Mesothelial cell of epicardium (in vitro differentiated cells): ENCODE data around the gene RAI1. TPM values are rescaled to one million over a fixed set of nuclear protein-coding genes. Genes with fewer than 3 reads are reported as not detected.

Experiments
- DNase-seq, 2 experiments: peaks; one replicate each; pipeline ENCODE4 v3.0.0; 2021; ENCODE audit warnings: low spot score in 2 of 2; ENCODE audit not compliant: unreplicated experiment in 2 of 2
- H3K27ac Mint-ChIP-seq: 2 replicates; pipeline ENCODE4 v1.8.0; 2021; ENCODE audit warnings: mixed read lengths
- H3K27me3 Mint-ChIP-seq: 2 replicates; pipeline ENCODE4 v1.8.0; 2021; ENCODE audit warnings: low read depth, mixed read lengths
- H3K36me3 Mint-ChIP-seq: 2 replicates; pipeline ENCODE4 v1.8.0; 2021; ENCODE audit warnings: mixed read lengths
- H3K4me1 Mint-ChIP-seq: 2 replicates; pipeline ENCODE4 v1.8.0; 2021; ENCODE audit warnings: mixed read lengths
- H3K4me3 Mint-ChIP-seq: 2 replicates; pipeline ENCODE4 v1.8.0; 2021; ENCODE audit warnings: mild to moderate bottlenecking, moderate library complexity, mixed read lengths
- H3K9me3 Mint-ChIP-seq: 2 replicates; pipeline ENCODE4 v1.8.0; 2021; ENCODE audit warnings: mixed read lengths
- total RNA-seq: library from RNA; stranded (reverse); gene quantifications from 3 replicates; pipeline ENCODE4 v1.2.1, GENCODE V29; 2021
- TF ChIP-seq, protein P1 (sequence below): fragments of 200-600 bp; sonication (generic); IDR thresholded peaks from one replicate; pipeline ENCODE4 v1.5.0; 2021; ENCODE audit warnings: antibody characterized with exemption; ENCODE audit not compliant: unreplicated experiment

Gene RAI1
- total RNA-seq, 1 donor from 2014 or later, result 137 TPM

DNA sequence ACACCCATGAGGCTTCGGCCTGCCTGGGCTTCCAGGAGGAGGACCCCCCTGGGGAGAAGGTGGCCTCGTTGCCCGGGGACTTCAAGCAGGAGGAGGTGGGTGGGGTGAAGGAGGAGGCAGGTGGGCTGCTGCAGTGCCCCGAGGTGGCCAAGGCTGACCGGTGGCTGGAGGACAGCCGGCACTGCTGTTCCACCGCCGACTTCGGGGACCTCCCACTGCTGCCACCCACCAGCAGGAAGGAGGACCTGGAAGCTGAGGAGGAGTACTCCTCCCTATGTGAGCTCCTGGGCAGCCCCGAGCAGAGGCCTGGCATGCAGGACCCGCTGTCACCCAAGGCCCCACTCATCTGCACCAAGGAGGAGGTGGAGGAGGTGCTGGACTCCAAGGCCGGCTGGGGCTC lies 114.0 kb downstream of the RAI1 start:
- no peak overlapping the region for H3K4me3 Mint-ChIP-seq
- H3K27ac Mint-ChIP-seq, result no peak overlapping the region

DNA sequence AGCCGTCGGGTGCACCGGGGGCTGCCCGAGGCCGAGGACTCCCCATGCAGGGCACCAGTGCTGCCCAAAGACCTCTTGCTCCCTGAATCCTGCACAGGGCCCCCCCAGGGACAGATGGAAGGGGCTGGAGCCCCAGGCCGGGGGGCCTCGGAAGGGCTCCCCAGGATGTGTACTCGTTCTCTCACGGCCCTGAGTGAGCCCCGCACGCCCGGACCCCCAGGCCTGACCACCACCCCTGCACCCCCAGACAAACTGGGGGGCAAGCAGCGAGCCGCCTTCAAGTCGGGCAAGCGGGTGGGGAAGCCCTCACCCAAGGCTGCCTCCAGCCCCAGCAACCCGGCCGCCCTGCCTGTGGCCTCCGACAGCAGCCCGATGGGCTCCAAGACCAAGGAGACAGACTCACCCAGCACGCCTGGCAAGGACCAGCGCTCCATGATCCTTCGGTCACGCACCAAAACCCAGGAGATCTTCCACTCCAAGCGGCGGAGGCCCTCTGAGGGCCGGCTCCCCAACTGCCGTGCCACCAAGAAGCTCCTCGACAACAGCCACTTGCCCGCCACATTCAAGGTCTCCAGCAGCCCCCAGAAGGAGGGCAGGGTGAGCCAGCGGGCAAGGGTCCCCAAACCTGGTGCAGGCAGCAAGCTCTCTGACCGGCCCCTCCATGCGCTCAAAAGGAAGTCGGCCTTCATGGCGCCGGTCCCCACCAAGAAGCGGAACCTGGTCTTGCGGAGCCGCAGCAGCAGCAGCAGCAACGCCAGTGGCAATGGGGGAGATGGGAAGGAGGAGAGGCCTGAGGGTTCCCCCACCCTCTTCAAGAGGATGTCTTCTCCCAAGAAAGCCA lies 114.9 kb downstream of the RAI1 start:
- H3K36me3 Mint-ChIP-seq, result peaks cover 13% of the 10 kb centered on the region
- H3K9me3 Mint-ChIP-seq, result no peaks in the 10 kb centered on the region
- H3K27ac Mint-ChIP-seq, result no peak overlapping the region
- H3K27me3 Mint-ChIP-seq, result no peaks in the 10 kb centered on the region
- H3K4me1 Mint-ChIP-seq, result peaks cover 24% of the 10 kb centered on the region
- DNase-seq, result no peak
- TF ChIP-seq, protein P1, sequence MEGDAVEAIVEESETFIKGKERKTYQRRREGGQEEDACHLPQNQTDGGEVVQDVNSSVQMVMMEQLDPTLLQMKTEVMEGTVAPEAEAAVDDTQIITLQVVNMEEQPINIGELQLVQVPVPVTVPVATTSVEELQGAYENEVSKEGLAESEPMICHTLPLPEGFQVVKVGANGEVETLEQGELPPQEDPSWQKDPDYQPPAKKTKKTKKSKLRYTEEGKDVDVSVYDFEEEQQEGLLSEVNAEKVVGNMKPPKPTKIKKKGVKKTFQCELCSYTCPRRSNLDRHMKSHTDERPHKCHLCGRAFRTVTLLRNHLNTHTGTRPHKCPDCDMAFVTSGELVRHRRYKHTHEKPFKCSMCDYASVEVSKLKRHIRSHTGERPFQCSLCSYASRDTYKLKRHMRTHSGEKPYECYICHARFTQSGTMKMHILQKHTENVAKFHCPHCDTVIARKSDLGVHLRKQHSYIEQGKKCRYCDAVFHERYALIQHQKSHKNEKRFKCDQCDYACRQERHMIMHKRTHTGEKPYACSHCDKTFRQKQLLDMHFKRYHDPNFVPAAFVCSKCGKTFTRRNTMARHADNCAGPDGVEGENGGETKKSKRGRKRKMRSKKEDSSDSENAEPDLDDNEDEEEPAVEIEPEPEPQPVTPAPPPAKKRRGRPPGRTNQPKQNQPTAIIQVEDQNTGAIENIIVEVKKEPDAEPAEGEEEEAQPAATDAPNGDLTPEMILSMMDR, result no peak
- no peak overlapping the region for H3K4me3 Mint-ChIP-seq

More for the DNA sequence above, 114.0 kb downstream of the RAI1 start:
- DNase-seq, result no peak
- Mint-ChIP-seq H3K36me3 (peaks cover 13% of the 10 kb centered on the region), H3K9me3 (no peaks in the 10 kb centered on the region), H3K4me1 (peaks cover 32% of the 10 kb centered on the region), H3K27me3 (no peaks in the 10 kb centered on the region)
- TF ChIP-seq, protein P1, result no peak

DNA sequence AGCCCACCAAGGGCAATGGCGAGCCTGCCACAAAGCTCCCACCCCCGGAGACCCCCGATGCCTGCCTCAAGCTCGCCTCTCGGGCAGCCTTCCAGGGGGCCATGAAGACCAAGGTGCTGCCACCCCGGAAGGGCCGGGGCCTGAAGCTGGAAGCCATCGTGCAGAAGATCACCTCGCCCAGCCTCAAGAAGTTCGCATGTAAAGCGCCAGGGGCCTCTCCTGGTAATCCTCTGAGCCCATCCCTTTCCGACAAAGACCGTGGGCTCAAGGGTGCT lies 115.5 kb downstream of the RAI1 start:
- no peak overlapping the region for H3K4me3 Mint-ChIP-seq
- peaks cover 19% of the 10 kb centered on the region for H3K4me1 Mint-ChIP-seq
- no peak overlapping the region for H3K27ac Mint-ChIP-seq
- TF ChIP-seq, protein P1, result no peak
- DNase-seq, result no peak
- no peaks in the 10 kb centered on the region for H3K27me3 Mint-ChIP-seq
- no peaks in the 10 kb centered on the region for H3K9me3 Mint-ChIP-seq
- H3K36me3 Mint-ChIP-seq, result peaks cover 13% of the 10 kb centered on the region

DNA sequence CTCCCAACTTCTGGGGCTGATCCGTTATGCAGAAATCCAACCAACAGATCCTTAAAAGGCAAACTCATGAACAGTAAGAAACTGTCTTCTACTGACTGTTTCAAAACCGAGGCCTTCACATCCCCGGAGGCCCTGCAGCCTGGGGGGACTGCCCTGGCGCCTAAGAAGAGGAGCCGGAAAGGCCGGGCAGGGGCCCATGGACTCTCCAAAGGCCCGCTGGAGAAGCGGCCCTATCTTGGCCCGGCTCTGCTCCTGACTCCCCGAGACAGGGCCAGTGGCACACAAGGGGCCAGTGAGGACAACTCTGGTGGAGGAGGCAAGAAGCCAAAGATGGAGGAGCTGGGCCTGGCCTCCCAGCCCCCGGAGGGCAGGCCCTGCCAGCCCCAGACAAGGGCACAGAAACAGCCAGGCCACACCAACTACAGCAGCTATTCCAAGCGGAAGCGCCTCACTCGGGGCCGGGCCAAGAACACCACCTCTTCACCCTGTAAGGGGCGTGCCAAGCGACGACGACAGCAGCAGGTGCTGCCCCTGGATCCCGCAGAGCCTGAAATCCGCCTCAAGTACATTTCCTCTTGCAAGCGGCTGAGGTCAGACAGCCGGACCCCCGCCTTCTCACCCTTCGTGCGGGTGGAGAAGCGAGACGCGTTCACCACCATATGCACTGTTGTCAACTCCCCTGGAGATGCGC lies 116.0 kb downstream of the RAI1 start:
- Mint-ChIP-seq H3K27me3 (no peaks in the 10 kb centered on the region), H3K9me3 (no peaks in the 10 kb centered on the region), H3K27ac (no peak overlapping the region), H3K36me3 (peaks cover 13% of the 10 kb centered on the region), H3K4me1 (peaks cover 13% of the 10 kb centered on the region), H3K4me3 (no peak overlapping the region)
- TF ChIP-seq, protein P1, result no peak
- DNase-seq, result no peak

DNA sequence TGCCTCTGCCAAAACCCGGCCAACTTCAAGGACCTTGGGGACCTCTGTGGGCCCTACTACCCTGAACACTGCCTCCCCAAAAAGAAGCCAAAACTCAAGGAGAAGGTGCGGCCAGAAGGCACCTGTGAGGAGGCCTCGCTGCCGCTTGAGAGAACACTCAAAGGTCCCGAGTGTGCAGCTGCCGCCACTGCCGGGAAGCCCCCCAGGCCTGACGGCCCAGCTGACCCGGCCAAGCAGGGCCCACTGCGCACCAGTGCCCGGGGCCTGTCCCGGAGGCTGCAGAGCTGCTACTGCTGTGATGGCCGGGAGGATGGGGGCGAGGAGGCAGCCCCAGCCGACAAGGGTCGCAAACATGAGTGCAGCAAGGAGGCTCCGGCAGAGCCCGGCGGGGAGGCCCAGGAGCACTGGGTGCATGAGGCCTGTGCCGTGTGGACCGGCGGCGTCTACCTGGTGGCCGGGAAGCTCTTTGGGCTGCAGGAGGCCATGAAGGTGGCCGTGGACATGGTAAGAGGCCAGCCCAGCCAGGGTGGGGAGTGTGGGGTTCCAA lies 116.8 kb downstream of the RAI1 start:
- H3K9me3 Mint-ChIP-seq, result no peaks in the 10 kb centered on the region
- no peaks in the 10 kb centered on the region for H3K27me3 Mint-ChIP-seq
- peaks cover 13% of the 10 kb centered on the region for H3K36me3 Mint-ChIP-seq
- H3K27ac Mint-ChIP-seq, result no peak overlapping the region
- no peak overlapping the region for H3K4me3 Mint-ChIP-seq
- H3K4me1 Mint-ChIP-seq, result peaks cover 8% of the 10 kb centered on the region
- no peak for DNase-seq
- TF ChIP-seq, protein P1, result no peak
